Measurements from ENCODE around the gene CUL4A. TPM values are rescaled to one million over a fixed set of nuclear protein-coding genes. Genes with fewer than 3 reads are reported as not detected.
"Not testable (repeated sequence)": the region's sequence is repeated elsewhere in the genome, so short reads cannot be mapped to it uniquely, and the experiment has no call there.

Gene CUL4A
- total RNA-seq, 1 donor from 2014 or later, result 116 TPM

GRCh38 chr13:113238536-113238935 is 29.1 kb downstream of the CUL4A start:
- DNase-seq (ENCODE audit: low read depth, low spot score), result no peak

- no peak for DNase-seq (ENCODE audit: low read depth, low spot score)
These were observed 29.9 kb downstream of the CUL4A start for GRCh38 chr13:113239357-113239756.

GRCh38 chr13:113239986-113240385 is 30.6 kb downstream of the CUL4A start:
- DNase-seq (ENCODE audit: low read depth, low spot score), result no peak

- not testable (repeated sequence) for DNase-seq (ENCODE audit: low read depth, low spot score)
These were observed 32.2 kb downstream of the CUL4A start for GRCh38 chr13:113241623-113242022.

- no peak for DNase-seq (ENCODE audit: low read depth, low spot score)
These were observed 34.4 kb downstream of the CUL4A start for GRCh38 chr13:113243847-113244246.

- DNase-seq (ENCODE audit: low read depth, low spot score), result no peak
These were observed 36.7 kb downstream of the CUL4A start for GRCh38 chr13:113245849-113246796.

- DNase-seq (ENCODE audit: low read depth, low spot score), result no peak
These were observed 43.2 kb downstream of the CUL4A start for GRCh38 chr13:113252516-113253095.

- not testable (repeated sequence) for DNase-seq (ENCODE audit: low read depth, low spot score)
These were observed 48.5 kb downstream of the CUL4A start for GRCh38 chr13:113257908-113258307.

GRCh38 chr13:113258321-113259054 is 49.1 kb downstream of the CUL4A start:
- no peak for DNase-seq (ENCODE audit: low read depth, low spot score)

GRCh38 chr13:113260996-113261395 is 51.6 kb downstream of the CUL4A start:
- no peak for DNase-seq (ENCODE audit: low read depth, low spot score)

GRCh38 chr13:113263016-113263415 is 53.6 kb downstream of the CUL4A start:
- not testable (repeated sequence) for DNase-seq (ENCODE audit: low read depth, low spot score)

- no peak for DNase-seq (ENCODE audit: low read depth, low spot score)
These were observed 58.4 kb downstream of the CUL4A start for GRCh38 chr13:113267642-113268405.

GRCh38 chr13:113272031-113272430 is 62.6 kb downstream of the CUL4A start:
- no peak for DNase-seq (ENCODE audit: low read depth, low spot score)

- DNase-seq (ENCODE audit: low read depth, low spot score), result no peak
These were observed 63.3 kb downstream of the CUL4A start for GRCh38 chr13:113272701-113273181.

GRCh38 chr13:113273321-113273720 is 63.9 kb downstream of the CUL4A start:
- DNase-seq (ENCODE audit: low read depth, low spot score), result no peak

GRCh38 chr13:113273851-113274590 is 64.6 kb downstream of the CUL4A start:
- DNase-seq (ENCODE audit: low read depth, low spot score), result no peak

GRCh38 chr13:113274721-113275120 is 65.3 kb downstream of the CUL4A start:
- DNase-seq (ENCODE audit: low read depth, low spot score), result no peak

GRCh38 chr13:113275387-113275786 is 66.0 kb downstream of the CUL4A start:
- DNase-seq (ENCODE audit: low read depth, low spot score), result no peak

- no peak for DNase-seq (ENCODE audit: low read depth, low spot score)
These were observed 70.7 kb downstream of the CUL4A start for GRCh38 chr13:113280126-113280525.

- no peak for DNase-seq (ENCODE audit: low read depth, low spot score)
These were observed 74.5 kb downstream of the CUL4A start for GRCh38 chr13:113283904-113284303.

Measured in pulmonary artery endothelial cell (primary cell).